ENCODE measurements around the gene HAUS5. TPM values are rescaled to one million over a fixed set of nuclear protein-coding genes. Genes with fewer than 3 reads are reported as not detected.

HAUS5 gene
- total and polyA plus RNA-seq, 3 donors from 2014 or later = 24.4 to 33.9 (median 25.5) TPM

DNA sequence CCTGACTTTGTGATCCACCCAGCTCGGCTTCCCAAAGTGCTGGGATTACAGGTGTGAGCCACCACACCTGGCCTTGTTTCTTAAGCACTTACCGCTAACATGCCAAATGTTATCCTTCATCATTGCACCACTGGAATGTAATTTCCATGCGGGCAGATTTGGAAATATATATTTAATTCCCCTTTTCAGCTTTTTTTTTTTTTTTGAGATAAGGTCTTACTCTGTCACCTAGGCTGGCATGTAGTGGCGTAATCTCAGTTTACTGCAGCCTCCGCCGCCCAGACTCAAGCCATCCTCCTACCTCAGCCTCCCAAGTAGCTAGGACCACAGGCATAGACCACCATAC is 49.4 kb downstream of the HAUS5 start:
- H3K4me3 ChIP-seq = no peak overlapping the region
- no peak overlapping the region for H3K27ac ChIP-seq
- no peak for DNase-seq
- H3K9me3 ChIP-seq = no peaks in the 10 kb centered on the region
- no peak for TF ChIP-seq POLR2A (IDR thresholded peaks at IDR 0.05)
- TF ChIP-seq, protein P1, sequence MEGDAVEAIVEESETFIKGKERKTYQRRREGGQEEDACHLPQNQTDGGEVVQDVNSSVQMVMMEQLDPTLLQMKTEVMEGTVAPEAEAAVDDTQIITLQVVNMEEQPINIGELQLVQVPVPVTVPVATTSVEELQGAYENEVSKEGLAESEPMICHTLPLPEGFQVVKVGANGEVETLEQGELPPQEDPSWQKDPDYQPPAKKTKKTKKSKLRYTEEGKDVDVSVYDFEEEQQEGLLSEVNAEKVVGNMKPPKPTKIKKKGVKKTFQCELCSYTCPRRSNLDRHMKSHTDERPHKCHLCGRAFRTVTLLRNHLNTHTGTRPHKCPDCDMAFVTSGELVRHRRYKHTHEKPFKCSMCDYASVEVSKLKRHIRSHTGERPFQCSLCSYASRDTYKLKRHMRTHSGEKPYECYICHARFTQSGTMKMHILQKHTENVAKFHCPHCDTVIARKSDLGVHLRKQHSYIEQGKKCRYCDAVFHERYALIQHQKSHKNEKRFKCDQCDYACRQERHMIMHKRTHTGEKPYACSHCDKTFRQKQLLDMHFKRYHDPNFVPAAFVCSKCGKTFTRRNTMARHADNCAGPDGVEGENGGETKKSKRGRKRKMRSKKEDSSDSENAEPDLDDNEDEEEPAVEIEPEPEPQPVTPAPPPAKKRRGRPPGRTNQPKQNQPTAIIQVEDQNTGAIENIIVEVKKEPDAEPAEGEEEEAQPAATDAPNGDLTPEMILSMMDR (IDR thresholded peaks at IDR 0.05) = no peak
- H3K36me3 ChIP-seq (ENCODE audit: low read depth, missing control alignments) = no peaks in the 10 kb centered on the region
- intact Hi-C loops (cut with DNase I; ENCODE audit: low total_unique reads) = no loop called here
- WGBS, 2 donors = 98 to 99% methylated on average over 6 of the region's 6 CpGs
- no peaks in the 10 kb centered on the region for H3K4me1 ChIP-seq
- no peaks in the 10 kb centered on the region for H3K27me3 ChIP-seq

DNA sequence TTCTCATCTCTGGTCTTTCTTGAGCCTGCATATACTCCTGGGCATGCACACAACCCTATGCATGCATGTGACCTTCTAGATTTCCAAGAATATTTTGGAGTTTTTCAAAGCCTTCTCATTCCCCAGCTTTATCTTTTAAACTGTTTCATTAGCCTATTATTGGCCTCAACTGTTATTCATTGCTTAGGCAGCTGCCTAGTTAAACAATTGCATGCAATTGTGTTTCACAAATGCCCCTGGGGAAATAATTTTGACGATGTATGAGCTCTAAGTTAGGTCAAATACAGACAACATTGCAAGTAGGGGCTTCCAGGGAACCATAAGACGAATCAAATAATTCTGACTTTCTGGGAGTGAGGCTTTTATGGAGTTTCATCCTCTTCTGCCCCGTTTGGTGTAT is 51.4 kb downstream of the HAUS5 start:
- intact Hi-C loops (cut with DNase I; ENCODE audit: low total_unique reads) = no loop called here
- 86 to 88% methylated on average over 3 of the region's 3 CpGs for WGBS, 2 donors
- H3K4me1 ChIP-seq = no peaks in the 10 kb centered on the region
- H3K36me3 ChIP-seq (ENCODE audit: low read depth, missing control alignments) = no peaks in the 10 kb centered on the region
- no peaks in the 10 kb centered on the region for H3K9me3 ChIP-seq
- DNase-seq = no peak
- no peak overlapping the region for H3K4me3 ChIP-seq
- no peaks in the 10 kb centered on the region for H3K27me3 ChIP-seq
- H3K27ac ChIP-seq = no peak overlapping the region
- TF ChIP-seq POLR2A (IDR thresholded peaks at IDR 0.05) = no peak
- TF ChIP-seq, protein P1 (IDR thresholded peaks at IDR 0.05) = no peak

DNA sequence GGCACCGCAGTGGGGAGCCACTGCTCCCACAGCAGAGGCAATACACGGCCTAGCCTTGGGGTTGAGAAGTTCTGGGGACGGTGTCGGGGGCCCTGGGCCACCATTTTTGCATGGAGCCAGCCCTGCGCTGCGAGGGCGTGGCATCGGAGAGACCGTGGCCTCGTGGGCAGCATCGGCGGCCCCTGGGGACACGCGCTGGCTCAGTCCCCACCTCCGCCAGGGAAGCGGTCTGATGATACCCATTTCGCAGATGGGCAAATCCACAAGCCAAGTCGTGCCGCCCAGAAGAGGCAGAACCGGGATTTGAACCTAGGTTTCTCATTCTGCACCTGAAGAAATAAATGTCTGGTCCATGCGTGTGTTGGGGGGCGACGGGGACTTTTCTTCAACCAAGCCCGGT is 52.6 kb downstream of the HAUS5 start:
- Histone ChIP-seq H3K4me1 (no peaks in the 10 kb centered on the region), H3K27me3 (no peaks in the 10 kb centered on the region), H3K4me3 (no peak overlapping the region), H3K9me3 (no peaks in the 10 kb centered on the region), H3K27ac (no peak overlapping the region), H3K36me3 (ENCODE audit: low read depth, missing control alignments) (no peaks in the 10 kb centered on the region)
- 95 to 96% methylated on average over 22 to 24 of the region's 24 CpGs for WGBS, 2 donors
- intact Hi-C loops (cut with DNase I; ENCODE audit: low total_unique reads) = no loop called here
- DNase-seq = no peak
- TF ChIP-seq, protein P1 (IDR thresholded peaks at IDR 0.05) = no peak
- TF ChIP-seq POLR2A (IDR thresholded peaks at IDR 0.05) = no peak

GRCh38 chr19:35665604-35666003 is 53.1 kb downstream of the HAUS5 start:
- DNase-seq = no peak
- no peaks in the 10 kb centered on the region for H3K4me1 ChIP-seq
- H3K36me3 ChIP-seq (ENCODE audit: low read depth, missing control alignments) = no peaks in the 10 kb centered on the region
- H3K27ac ChIP-seq = no peak overlapping the region
- TF ChIP-seq, protein P1 (IDR thresholded peaks at IDR 0.05) = no peak
- intact Hi-C loops (cut with DNase I; ENCODE audit: low total_unique reads) = no loop called here
- 71 to 73% methylated on average over 5 to 7 of the region's 7 CpGs for WGBS, 2 donors
- H3K27me3 ChIP-seq = no peaks in the 10 kb centered on the region
- H3K4me3 ChIP-seq = no peak overlapping the region
- no peaks in the 10 kb centered on the region for H3K9me3 ChIP-seq

GRCh38 chr19:35666251-35666913 is 53.8 kb downstream of the HAUS5 start, which contains the start of gene UPK1A:
Gene UPK1A (plus strand): TSS chr19:35666517. CDS start chr19:35666813, 296 bp downstream.
- no peaks in the 10 kb centered on the region for H3K4me1 ChIP-seq

More at GRCh38 chr19:35666251-35666913, 53.8 kb downstream of the HAUS5 start, which contains the start of gene UPK1A:
- H3K9me3 ChIP-seq = no peaks in the 10 kb centered on the region
- no peaks in the 10 kb centered on the region for H3K36me3 ChIP-seq (ENCODE audit: low read depth, missing control alignments)
- H3K27me3 ChIP-seq = no peaks in the 10 kb centered on the region
- intact Hi-C loops (cut with DNase I; ENCODE audit: low total_unique reads) = no loop called here
- TF ChIP-seq, protein P1 (IDR thresholded peaks at IDR 0.05) = no peak
- TF ChIP-seq POLR2A (IDR thresholded peaks at IDR 0.05) = no peak
- 49 to 73% methylated on average over 5 to 16 of the region's 16 CpGs for WGBS, 2 donors
- no peak for DNase-seq
- H3K4me3 ChIP-seq = no peak within 1 kb of the TSS
- H3K27ac ChIP-seq = no peak within 1 kb of the TSS

Measured in testis (tissue), 3 donors.